ENCODE measurements around the gene ALKBH3.

ALKBH3 gene

GRCh38 chr11:43905813-43906241, 25.2 kb downstream of the ALKBH3 start:
- no peak overlapping the region for H2BK120ac ChIP-seq (ENCODE audit: low read depth, low read length)
- no peak overlapping the region for H3K4me2 ChIP-seq (ENCODE audit: low read length)
- H4K8ac ChIP-seq (ENCODE audit: low read depth, low read length) = no peak overlapping the region
- H3K18ac ChIP-seq (ENCODE audit: low read length) = no peak overlapping the region
- H3K79me2 ChIP-seq (ENCODE audit: control insufficient read depth, insufficient read depth, low read length) = no peaks in the 10 kb centered on the region
- WGBS (ENCODE audit: extremely low coverage, insufficient coverage, low lambda C conversion rate) = no CpG with 5 or more reads among the region's 2 CpGs
- DNase-seq = peak; percentile 78
- no peak overlapping the region for H3K23ac ChIP-seq (ENCODE audit: low read length)
- no peak overlapping the region for H3K56ac ChIP-seq (ENCODE audit: low read length)
- no peak overlapping the region for H2AK5ac ChIP-seq (ENCODE audit: low read length)
- H2BK15ac ChIP-seq (replicated peaks; ENCODE audit: low read depth) = no peak overlapping the region
- H3K79me1 ChIP-seq (ENCODE audit: low read length) = no peaks in the 10 kb centered on the region
- no peaks in the 10 kb centered on the region for H3K36me3 ChIP-seq (ENCODE audit: control insufficient read depth, insufficient read depth, low read length)
- no peaks in the 10 kb centered on the region for H3K27me3 ChIP-seq (ENCODE audit: insufficient read depth, low read length, poor library complexity)
- H4K5ac ChIP-seq (ENCODE audit: low read length) = no peak overlapping the region
- H3K4ac ChIP-seq (ENCODE audit: low read depth, low read length) = no peak overlapping the region
- H2BK5ac ChIP-seq (ENCODE audit: low read length) = no peak overlapping the region
- no peak overlapping the region for H3K27ac ChIP-seq (ENCODE audit: low read depth, low read length)
- H3K4me1 ChIP-seq (ENCODE audit: control insufficient read depth, low read depth, low read length) = no peaks in the 10 kb centered on the region
- H3K4me3 ChIP-seq (ENCODE audit: low read length) = no peak overlapping the region
- no peak overlapping the region for H3K9ac ChIP-seq (ENCODE audit: low read length)

DNA sequence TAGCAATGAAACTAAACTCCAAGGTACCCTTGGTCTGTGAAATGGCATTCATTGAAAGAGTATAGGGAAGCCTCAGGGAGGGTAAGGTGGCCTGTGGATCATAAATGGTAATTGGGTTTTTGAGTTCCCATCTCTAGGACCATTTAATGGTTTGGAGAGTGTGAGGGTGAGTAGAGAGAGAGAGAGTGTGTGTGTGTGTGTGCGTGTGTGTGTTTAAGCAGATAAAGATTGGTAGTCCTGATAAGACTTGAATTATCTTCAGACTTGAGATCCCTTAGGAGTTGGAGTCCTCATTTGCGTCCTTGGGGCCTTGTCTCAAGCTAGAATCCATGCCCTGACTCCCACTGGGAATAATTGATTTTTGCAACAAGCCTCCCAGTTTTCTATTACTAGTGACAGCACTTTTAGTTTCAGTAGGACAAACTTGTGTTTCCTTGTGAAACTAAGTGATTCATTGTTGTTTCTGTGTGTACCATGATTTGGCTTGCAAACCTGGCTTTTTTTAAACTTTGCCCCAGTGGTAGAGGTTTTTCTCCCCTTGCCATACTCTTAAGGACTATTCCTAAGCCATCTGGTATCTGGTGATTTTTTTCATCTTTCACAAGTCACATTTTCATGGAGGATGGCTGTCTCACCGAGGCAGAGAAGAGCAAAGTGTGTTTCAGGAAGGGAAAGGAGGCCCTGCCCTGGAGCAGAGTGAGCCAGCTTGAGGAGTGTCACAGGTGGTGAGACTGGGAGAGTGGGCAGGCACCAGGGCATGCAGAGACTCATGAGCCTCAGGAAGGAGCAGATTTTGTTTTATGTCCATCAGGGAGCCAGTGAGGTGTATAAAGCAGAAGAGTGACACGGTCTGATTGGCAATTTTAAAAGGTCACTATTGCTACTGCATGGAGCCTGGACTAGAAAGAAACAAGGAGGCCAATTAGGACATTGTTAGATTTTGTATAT, 26.7 kb downstream of the ALKBH3 start:
- H3K18ac ChIP-seq (ENCODE audit: low read length) = no peak overlapping the region
- H2AK5ac ChIP-seq (ENCODE audit: low read length) = no peak overlapping the region
- no peak overlapping the region for H4K5ac ChIP-seq (ENCODE audit: low read length)
- no CpG with 5 or more reads among the region's 4 CpGs for WGBS (ENCODE audit: extremely low coverage, insufficient coverage, low lambda C conversion rate)
- no peak overlapping the region for H3K4ac ChIP-seq (ENCODE audit: low read depth, low read length)
- no peaks in the 10 kb centered on the region for H3K27me3 ChIP-seq (ENCODE audit: insufficient read depth, low read length, poor library complexity)
- H3K56ac ChIP-seq (ENCODE audit: low read length) = no peak overlapping the region
- H3K79me1 ChIP-seq (ENCODE audit: low read length) = no peaks in the 10 kb centered on the region
- no peaks in the 10 kb centered on the region for H3K79me2 ChIP-seq (ENCODE audit: control insufficient read depth, insufficient read depth, low read length)
- H3K23ac ChIP-seq (ENCODE audit: low read length) = no peak overlapping the region
- no peaks in the 10 kb centered on the region for H3K4me1 ChIP-seq (ENCODE audit: control insufficient read depth, low read depth, low read length)
- no peak overlapping the region for H2BK5ac ChIP-seq (ENCODE audit: low read length)
- peak; percentile 15 for DNase-seq
- H3K4me2 ChIP-seq (ENCODE audit: low read length) = no peak overlapping the region
- H2BK15ac ChIP-seq (replicated peaks; ENCODE audit: low read depth) = no peak overlapping the region
- H3K9ac ChIP-seq (ENCODE audit: low read length) = no peak overlapping the region
- no peak overlapping the region for H3K4me3 ChIP-seq (ENCODE audit: low read length)
- no peak overlapping the region for H3K27ac ChIP-seq (ENCODE audit: low read depth, low read length)
- no peak overlapping the region for H2BK120ac ChIP-seq (ENCODE audit: low read depth, low read length)
- no peaks in the 10 kb centered on the region for H3K36me3 ChIP-seq (ENCODE audit: control insufficient read depth, insufficient read depth, low read length)
- no peak overlapping the region for H4K8ac ChIP-seq (ENCODE audit: low read depth, low read length)

GRCh38 chr11:43908191-43908590, 27.6 kb downstream of the ALKBH3 start:
- Histone ChIP-seq H3K23ac (ENCODE audit: low read length) (no peak overlapping the region), H3K4me1 (ENCODE audit: control insufficient read depth, low read depth, low read length) (no peaks in the 10 kb centered on the region), H3K79me1 (ENCODE audit: low read length) (no peaks in the 10 kb centered on the region), H4K8ac (ENCODE audit: low read depth, low read length) (no peak overlapping the region), H2BK15ac (replicated peaks; ENCODE audit: low read depth) (no peak overlapping the region), H3K4me2 (ENCODE audit: low read length) (no peak overlapping the region), H2AK5ac (ENCODE audit: low read length) (no peak overlapping the region), H3K79me2 (ENCODE audit: control insufficient read depth, insufficient read depth, low read length) (no peaks in the 10 kb centered on the region), H3K4me3 (ENCODE audit: low read length) (no peak overlapping the region), H2BK120ac (ENCODE audit: low read depth, low read length) (no peak overlapping the region), H4K5ac (ENCODE audit: low read length) (no peak overlapping the region), H3K27ac (ENCODE audit: low read depth, low read length) (no peak overlapping the region), H2BK5ac (ENCODE audit: low read length) (no peak overlapping the region), H3K36me3 (ENCODE audit: control insufficient read depth, insufficient read depth, low read length) (no peaks in the 10 kb centered on the region), H3K4ac (ENCODE audit: low read depth, low read length) (no peak overlapping the region), H3K9ac (ENCODE audit: low read length) (no peak overlapping the region), H3K18ac (ENCODE audit: low read length) (no peak overlapping the region), H3K56ac (ENCODE audit: low read length) (no peak overlapping the region), H3K27me3 (ENCODE audit: insufficient read depth, low read length, poor library complexity) (no peaks in the 10 kb centered on the region)
- DNase-seq = no peak
- no CpG with 5 or more reads among the region's 2 CpGs for WGBS (ENCODE audit: extremely low coverage, insufficient coverage, low lambda C conversion rate)

DNA sequence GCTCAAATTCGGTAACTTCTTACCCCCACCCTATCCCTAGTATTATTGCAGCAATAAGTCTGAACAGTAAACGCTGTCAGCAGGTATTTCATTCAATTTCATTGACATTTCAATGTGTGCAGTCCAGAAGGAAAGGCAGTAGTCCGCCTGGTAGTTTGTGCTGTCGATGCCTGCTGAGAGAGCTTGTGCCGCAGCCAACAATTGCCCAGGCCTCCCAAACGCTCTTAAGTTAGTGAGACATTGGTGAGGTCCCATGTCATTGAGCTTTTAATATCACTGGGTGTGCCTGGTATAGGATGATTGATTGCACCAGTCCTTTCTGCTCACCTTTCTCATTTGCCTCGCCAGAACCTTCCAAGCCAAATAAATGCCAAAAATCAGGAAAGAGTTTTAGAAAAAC, 28.1 kb downstream of the ALKBH3 start:
- WGBS (ENCODE audit: extremely low coverage, insufficient coverage, low lambda C conversion rate) = no CpG with 5 or more reads among the region's 7 CpGs

DNA sequence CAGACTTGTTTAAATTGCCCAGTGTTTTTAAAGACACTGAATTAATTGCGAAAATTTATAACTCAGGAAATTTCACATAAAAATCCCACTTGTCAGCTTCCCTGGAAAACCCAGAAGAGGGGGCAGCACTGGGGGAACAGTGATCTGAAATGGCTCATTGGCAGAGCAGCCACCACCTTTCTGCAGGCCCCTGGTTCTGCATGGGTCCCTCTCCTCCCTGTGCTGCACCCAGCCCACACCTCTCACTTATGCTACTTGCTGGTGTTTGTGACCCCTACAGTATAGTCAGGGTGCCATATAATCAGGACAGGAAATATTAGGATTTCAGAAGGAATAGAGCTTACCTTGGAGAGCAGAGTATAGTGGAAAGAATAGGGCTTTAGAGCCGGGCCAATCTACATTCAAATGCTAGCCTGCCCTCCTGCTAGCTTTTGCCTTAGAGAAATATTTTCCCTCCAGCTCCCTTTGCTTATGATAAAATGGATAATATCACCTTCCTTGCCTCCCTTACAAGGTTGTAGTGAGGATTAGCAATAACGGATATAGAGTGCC, 33.3 kb downstream of the ALKBH3 start:
- Histone ChIP-seq H2BK120ac (ENCODE audit: low read depth, low read length) (no peak overlapping the region), H4K8ac (ENCODE audit: low read depth, low read length) (no peak overlapping the region)
- WGBS (ENCODE audit: extremely low coverage, insufficient coverage, low lambda C conversion rate) = no CpG with 5 or more reads among the region's 3 CpGs

More for the DNA sequence above, 28.1 kb downstream of the ALKBH3 start:
- H2BK120ac ChIP-seq (ENCODE audit: low read depth, low read length) = no peak overlapping the region
- H3K4me2 ChIP-seq (ENCODE audit: low read length) = no peak overlapping the region
- H3K56ac ChIP-seq (ENCODE audit: low read length) = no peak overlapping the region
- no peak overlapping the region for H4K8ac ChIP-seq (ENCODE audit: low read depth, low read length)
- no peaks in the 10 kb centered on the region for H3K27me3 ChIP-seq (ENCODE audit: insufficient read depth, low read length, poor library complexity)
- no peak overlapping the region for H2BK15ac ChIP-seq (replicated peaks; ENCODE audit: low read depth)
- H3K36me3 ChIP-seq (ENCODE audit: control insufficient read depth, insufficient read depth, low read length) = no peaks in the 10 kb centered on the region
- H3K79me2 ChIP-seq (ENCODE audit: control insufficient read depth, insufficient read depth, low read length) = no peaks in the 10 kb centered on the region
- H2BK5ac ChIP-seq (ENCODE audit: low read length) = no peak overlapping the region
- H3K4me1 ChIP-seq (ENCODE audit: control insufficient read depth, low read depth, low read length) = no peaks in the 10 kb centered on the region
- no peak overlapping the region for H3K4ac ChIP-seq (ENCODE audit: low read depth, low read length)
- H3K79me1 ChIP-seq (ENCODE audit: low read length) = no peaks in the 10 kb centered on the region
- DNase-seq = no peak
- H3K4me3 ChIP-seq (ENCODE audit: low read length) = no peak overlapping the region
- H3K9ac ChIP-seq (ENCODE audit: low read length) = no peak overlapping the region
- no peak overlapping the region for H3K27ac ChIP-seq (ENCODE audit: low read depth, low read length)
- H4K5ac ChIP-seq (ENCODE audit: low read length) = no peak overlapping the region
- H2AK5ac ChIP-seq (ENCODE audit: low read length) = no peak overlapping the region
- no peak overlapping the region for H3K23ac ChIP-seq (ENCODE audit: low read length)
- no peak overlapping the region for H3K18ac ChIP-seq (ENCODE audit: low read length)

More for the DNA sequence above, 33.3 kb downstream of the ALKBH3 start:
- no peak overlapping the region for H3K4ac ChIP-seq (ENCODE audit: low read depth, low read length)
- no peaks in the 10 kb centered on the region for H3K27me3 ChIP-seq (ENCODE audit: insufficient read depth, low read length, poor library complexity)
- H3K18ac ChIP-seq (ENCODE audit: low read length) = no peak overlapping the region
- DNase-seq = no peak
- no peaks in the 10 kb centered on the region for H3K79me2 ChIP-seq (ENCODE audit: control insufficient read depth, insufficient read depth, low read length)
- H4K5ac ChIP-seq (ENCODE audit: low read length) = no peak overlapping the region
- H2BK15ac ChIP-seq (replicated peaks; ENCODE audit: low read depth) = no peak overlapping the region
- no peak overlapping the region for H3K27ac ChIP-seq (ENCODE audit: low read depth, low read length)
- H3K4me3 ChIP-seq (ENCODE audit: low read length) = no peak overlapping the region
- no peak overlapping the region for H3K4me2 ChIP-seq (ENCODE audit: low read length)
- H3K36me3 ChIP-seq (ENCODE audit: control insufficient read depth, insufficient read depth, low read length) = no peaks in the 10 kb centered on the region
- H3K56ac ChIP-seq (ENCODE audit: low read length) = no peak overlapping the region
- no peak overlapping the region for H3K9ac ChIP-seq (ENCODE audit: low read length)
- H2AK5ac ChIP-seq (ENCODE audit: low read length) = no peak overlapping the region
- no peaks in the 10 kb centered on the region for H3K4me1 ChIP-seq (ENCODE audit: control insufficient read depth, low read depth, low read length)
- no peak overlapping the region for H3K23ac ChIP-seq (ENCODE audit: low read length)
- H3K79me1 ChIP-seq (ENCODE audit: low read length) = no peaks in the 10 kb centered on the region
- no peak overlapping the region for H2BK5ac ChIP-seq (ENCODE audit: low read length)

Measured in mesendoderm (in vitro differentiated cells).